ENCODE measurements around the gene EGLN2.
A peak's percentile ranks its signal among the peaks of the same experiment; 100 is the strongest.
"Not testable (repeated sequence)": the region's sequence is repeated elsewhere in the genome, so short reads cannot be mapped to it uniquely, and the experiment has no call there.

The EGLN2 gene

GRCh38 chr19:40798683-40799557 lies at the start of gene EGLN2:
TSS of gene EGLN2 (plus strand) at chr19:40799191. CDS start at chr19:40800573, 1,382 bp downstream.
- peak; percentile 99 to 100 for DNase-seq (ENCODE audit: low read depth in 1 of 2, low spot score in 1 of 2)

DNA sequence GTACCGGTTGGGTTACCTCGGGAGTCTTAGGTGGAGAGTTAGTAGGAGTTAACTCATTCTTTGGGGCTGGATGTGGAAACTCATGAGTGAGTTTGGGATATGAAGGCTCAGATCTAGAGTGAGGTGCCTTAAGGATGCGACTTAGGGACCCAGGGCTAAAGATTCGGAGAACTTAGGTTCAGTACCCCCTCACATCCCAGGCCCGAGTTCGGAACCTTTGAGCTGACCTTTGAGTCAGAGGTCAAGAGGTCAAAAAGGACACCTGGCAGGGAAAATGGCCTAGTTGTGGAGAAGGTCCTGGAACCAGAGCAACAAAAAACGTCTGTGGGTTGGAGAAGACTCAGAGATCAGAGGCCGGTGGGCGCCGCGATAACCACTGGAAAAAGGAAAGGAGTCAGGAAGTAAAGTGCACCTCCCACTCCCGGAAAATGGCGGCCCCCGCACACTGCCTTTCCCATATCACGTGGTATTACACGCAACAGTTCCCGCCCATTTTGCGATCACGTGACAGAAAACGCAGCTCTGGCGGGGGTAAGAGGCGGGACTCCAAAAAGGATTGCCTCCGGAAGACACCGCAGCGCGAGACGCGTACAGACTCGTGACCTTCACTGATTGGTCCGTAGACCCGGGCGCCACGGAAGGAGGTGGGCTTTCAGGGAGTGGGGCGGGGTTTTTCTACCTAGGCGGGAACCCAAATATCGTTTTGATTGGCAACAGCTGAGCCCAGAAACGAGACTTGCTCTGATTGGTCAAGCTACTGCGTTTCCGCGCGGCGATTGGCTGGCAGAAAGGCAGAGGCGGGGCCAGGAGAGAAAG lies 48.7 kb upstream of the EGLN2 start, which contains the start of gene ACTMAP:
Gene ACTMAP (minus strand): TSS at position 420 of the 816 bp plus-strand sequence. CDS start 674 bp downstream, outside the sequence.
- peak; percentile 97 to 100 for DNase-seq (ENCODE audit: low read depth in 1 of 2, low spot score in 1 of 2)

- peak in 1 of 2 donors; percentile 97 for DNase-seq (ENCODE audit: low read depth in 1 of 2, low spot score in 1 of 2)
These were observed 48.0 kb upstream of the EGLN2 start, which contains the start of gene SNRPA for GRCh38 chr19:40750874-40751537. TSS of gene SNRPA (plus strand) at chr19:40751203. CDS start at chr19:40751409, 206 bp downstream.

DNA sequence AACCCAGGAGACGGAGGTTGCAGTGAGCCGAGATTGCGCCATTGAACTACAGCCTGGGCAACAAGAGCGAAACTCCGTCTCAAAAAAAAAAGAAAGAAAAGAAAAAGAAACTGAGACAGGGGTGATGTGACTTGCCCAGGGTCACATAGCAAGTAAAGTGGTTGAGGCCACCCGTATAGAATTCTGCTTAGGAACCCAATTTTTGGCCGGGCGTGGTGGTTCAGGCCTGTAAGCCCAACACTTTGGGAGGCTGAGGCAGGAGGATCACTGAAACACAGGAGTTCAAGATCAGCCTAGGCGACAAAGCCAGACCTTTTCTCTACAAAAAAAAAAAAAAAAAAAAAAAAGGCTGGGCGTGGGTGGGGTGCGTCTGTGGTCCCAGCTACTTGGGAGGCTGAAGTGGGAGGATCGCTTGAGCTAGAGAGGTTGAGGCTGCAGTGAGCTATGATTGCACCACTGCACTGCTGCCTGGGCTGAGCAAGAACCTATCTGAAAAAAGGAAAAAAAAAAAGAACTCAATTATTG lies 46.7 kb upstream of the EGLN2 start:
- no peak for DNase-seq (ENCODE audit: low read depth in 1 of 2, low spot score in 1 of 2)

GRCh38 chr19:40754611-40755247 lies 44.3 kb upstream of the EGLN2 start:
- DNase-seq (ENCODE audit: low read depth in 1 of 2, low spot score in 1 of 2), result peak; percentile 41 to 49

GRCh38 chr19:40755248-40755624 lies 43.8 kb upstream of the EGLN2 start:
- no peak for DNase-seq (ENCODE audit: low read depth in 1 of 2, low spot score in 1 of 2)

DNA sequence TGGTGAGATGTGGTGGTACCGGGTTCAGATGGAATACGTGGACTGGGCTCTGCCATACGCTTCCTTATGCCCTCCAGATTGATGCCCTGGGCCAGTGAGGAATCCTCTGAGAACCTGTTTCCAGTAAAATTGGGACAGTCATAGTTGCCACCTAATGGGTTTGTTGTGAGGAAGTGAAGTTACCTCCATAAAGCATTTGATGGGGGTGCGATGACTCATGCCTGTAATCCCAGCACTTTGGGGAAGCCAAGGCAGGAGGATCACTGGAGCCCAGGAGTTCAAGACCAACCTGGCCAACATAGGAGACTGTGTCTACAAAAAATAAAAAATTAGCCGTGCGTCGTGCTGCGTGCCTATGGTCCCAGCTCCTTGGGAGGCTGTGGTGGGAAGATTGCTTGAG lies 43.2 kb upstream of the EGLN2 start:
- no peak for DNase-seq (ENCODE audit: low read depth in 1 of 2, low spot score in 1 of 2)

DNA sequence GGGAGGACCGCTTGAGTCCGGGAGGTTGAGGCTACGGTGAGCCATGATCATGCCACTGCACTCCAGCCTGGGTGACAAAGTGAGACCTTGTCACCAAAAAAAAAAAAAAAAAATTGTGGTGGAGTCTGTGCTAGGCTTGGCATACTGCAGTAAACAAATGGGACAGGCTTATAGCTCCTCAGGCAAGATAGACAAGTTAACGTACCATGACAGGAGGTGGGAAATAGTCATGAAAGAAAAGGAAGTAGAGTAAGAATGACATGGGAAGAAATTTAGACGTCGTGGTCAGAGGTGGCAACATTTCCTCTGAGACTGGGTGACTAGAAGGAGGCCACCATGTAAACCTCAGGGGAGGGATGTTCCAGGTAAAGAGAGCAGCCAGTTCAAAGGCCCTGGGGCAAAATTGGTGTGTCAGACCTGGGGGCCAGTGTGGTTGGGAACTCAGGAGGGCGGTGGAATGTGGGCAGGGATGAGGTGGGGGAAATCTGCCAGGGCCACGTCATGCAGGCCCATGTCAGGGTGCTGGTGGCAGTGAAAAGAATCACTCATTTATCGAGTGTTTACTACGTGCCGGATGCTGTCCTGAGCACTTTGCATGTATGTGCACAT lies 42.4 kb upstream of the EGLN2 start:
- no peak for DNase-seq (ENCODE audit: low read depth in 1 of 2, low spot score in 1 of 2)

DNA sequence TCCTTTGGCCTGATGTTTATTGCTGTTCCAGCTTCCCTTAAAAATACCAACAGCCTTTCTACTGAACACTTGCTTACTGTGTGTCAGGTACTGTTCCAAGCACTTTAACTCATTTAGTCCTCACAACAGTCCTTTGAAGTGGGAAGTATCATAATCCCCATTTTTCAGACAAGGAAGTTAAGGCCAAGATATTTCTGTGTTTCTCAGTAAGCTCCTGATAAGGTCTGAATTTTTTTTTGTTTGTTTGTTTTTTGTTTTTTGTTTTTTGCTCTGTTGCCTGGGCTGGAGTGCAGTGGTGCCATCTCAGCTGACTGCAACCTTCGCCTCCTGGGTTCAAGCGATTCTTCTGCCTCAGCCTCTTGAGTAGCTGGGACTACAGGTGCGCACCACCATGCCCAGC lies 40.5 kb upstream of the EGLN2 start:
- no peak for DNase-seq (ENCODE audit: low read depth in 1 of 2, low spot score in 1 of 2)

GRCh38 chr19:40759352-40759751 lies 39.6 kb upstream of the EGLN2 start:
- DNase-seq (ENCODE audit: low read depth in 1 of 2, low spot score in 1 of 2), result no peak

- DNase-seq (ENCODE audit: low read depth in 1 of 2, low spot score in 1 of 2), result no peak
These were observed 36.1 kb upstream of the EGLN2 start for GRCh38 chr19:40762754-40763470.

GRCh38 chr19:40763526-40763925 lies 35.5 kb upstream of the EGLN2 start:
- no peak for DNase-seq (ENCODE audit: low read depth in 1 of 2, low spot score in 1 of 2)

DNA sequence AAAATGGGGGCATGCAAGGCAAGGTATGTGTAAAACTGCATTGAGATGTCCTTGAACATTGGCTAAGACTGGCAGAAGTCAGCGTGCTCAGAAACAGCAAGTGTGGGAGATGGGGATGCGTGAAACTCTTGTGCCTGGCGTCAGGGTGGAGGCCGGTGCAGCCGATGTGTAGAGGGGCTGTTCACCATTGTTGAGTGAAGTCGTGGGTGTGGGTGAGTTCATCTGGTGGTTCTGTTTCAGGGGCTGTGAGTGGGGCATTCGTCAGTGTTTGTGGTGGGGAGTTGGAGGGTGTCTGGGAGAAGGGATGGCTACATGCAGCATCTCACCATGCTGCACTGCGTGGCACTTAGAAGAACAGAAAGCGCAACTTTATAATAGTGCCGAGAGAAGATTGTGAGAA lies 35.0 kb upstream of the EGLN2 start:
- DNase-seq (ENCODE audit: low read depth in 1 of 2, low spot score in 1 of 2), result no peak

GRCh38 chr19:40766385-40766784 lies 32.6 kb upstream of the EGLN2 start:
- DNase-seq (ENCODE audit: low read depth in 1 of 2, low spot score in 1 of 2), result not testable (repeated sequence)

DNA sequence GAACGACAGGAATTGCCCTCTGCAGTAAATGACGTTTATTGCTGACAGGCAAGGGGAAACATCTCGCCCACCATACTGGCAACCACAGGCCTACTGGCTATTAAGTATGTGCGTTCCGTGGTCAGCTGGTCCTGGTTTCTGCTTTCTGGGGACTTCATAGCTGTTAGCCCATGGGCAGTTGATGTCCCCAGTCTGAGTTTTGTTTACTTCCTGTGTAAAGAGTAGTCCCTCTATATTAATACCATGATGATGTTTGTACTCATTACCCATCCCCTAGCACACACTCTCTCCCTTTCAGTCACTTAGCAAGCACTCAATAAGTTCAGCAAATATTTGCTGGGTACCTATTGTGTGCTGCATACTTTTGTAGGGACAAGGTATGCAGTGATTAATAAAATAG lies 30.1 kb upstream of the EGLN2 start:
- no peak for DNase-seq (ENCODE audit: low read depth in 1 of 2, low spot score in 1 of 2)

DNA sequence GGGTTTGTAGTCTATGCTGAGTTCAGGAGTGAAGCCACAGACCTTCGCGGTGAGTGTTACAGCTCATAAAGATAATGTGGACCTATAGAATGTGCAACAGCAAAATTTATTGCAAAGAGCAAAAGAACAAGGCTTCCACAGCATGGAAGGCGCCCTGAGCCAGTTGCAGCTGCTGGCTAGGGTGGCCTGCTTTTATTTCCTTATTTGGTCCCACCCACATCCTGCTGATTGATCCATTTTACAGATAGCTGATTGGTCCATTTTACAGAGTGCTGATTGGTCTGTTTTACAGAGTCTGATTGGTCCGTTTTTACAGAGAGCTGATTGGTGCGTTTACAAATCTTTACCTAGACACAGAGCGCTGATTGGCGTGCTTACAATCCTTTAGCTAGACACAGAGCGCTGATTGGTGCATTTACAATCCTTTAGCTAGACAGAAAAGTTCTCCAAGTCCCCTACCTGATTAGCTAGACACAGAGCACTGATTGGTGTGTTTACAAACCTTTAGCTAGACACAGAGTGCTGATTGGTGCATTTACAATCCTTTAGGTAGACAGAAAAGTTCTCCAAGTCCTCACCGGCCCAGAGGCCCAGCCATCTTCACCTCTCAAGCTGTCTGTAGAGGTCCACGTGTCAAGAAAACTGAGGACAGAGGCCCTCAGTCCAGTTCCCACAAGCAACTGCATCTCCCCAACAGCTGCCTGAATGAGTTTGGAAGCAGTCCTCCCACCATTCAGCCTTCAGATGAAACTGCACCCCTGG lies 27.7 kb upstream of the EGLN2 start:
- not testable (repeated sequence) for DNase-seq (ENCODE audit: low read depth in 1 of 2, low spot score in 1 of 2)

DNA sequence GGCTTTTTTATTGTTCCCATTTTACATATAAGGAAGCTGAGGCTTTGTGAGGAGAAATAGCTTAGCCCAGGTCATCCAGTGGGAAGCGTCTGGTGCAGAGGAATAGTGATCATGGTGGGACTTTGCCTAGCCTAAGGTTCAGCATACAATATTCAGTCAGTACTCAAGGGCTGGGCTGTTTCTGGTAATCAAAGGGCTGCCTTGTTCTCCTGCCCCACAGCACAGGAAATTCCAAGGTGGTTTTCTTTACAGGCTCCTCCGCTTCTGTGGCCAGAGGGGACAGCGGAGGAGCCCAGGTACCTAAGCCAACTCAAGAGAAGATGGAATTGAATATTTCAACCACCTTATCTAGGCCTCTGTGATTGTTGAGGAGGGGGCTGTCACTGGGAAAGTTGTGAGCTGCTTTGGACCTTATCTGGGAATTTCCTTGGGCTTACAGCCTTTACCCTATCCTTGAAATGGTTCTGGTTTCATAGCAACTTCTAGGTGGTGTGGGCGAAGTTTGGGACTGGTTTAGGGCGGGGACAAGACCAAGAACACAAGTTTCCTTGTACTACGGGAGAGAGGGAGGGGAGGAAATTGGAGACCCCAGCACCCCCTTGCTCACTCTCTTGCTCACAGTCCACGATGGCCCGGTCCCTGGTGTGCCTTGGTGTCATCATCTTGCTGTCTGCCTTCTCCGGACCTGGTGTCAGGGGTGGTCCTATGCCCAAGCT lies 23.9 kb upstream of the EGLN2 start, which contains the start of gene MIA:
Gene MIA (plus strand): TSS at position 606 of the 716 bp plus-strand sequence. CDS start 22 bp downstream, at position 628.
- DNase-seq (ENCODE audit: low read depth in 1 of 2, low spot score in 1 of 2), result no peak

- DNase-seq (ENCODE audit: low read depth in 1 of 2, low spot score in 1 of 2), result no peak
These were observed 23.4 kb upstream of the EGLN2 start for GRCh38 chr19:40775632-40776022.

Measured in activated CD4-positive, alpha-beta T cell treated with anti-CD3 and anti-CD28 coated beads, Interleukin-2, amount 50 U/mL, for 24 hours (primary cell).